Fibroblast of the aortic adventitia (primary cell): Measurements from ENCODE around the gene IGF2R. TPM values are rescaled to one million over a fixed set of nuclear protein-coding genes. Genes with fewer than 3 reads are reported as not detected.
A peak's percentile ranks its signal among the peaks of the same experiment; 100 is the strongest.

Source experiments
- DNase-seq: peaks from one replicate; pipeline ENCODE4 v3.0.0-alpha.2; 2010; ENCODE audit warnings: low read depth
- H3K4me3 ChIP-seq: 2 replicates; pipeline ENCODE4 v1.5.1; 2011; ENCODE audit warnings: low read depth, mild to moderate bottlenecking, control low read depth, low read length, moderate library complexity
- total RNA-seq: library from RNA; depleted of rRNA; stranded (reverse); fragments of >200 nt; gene quantifications from 2 replicates; pipeline ENCODE4 v1.2.3, GENCODE V29; 2012; ENCODE audit warnings: low replicate concordance
- TF ChIP-seq, protein P1 (sequence below): IDR thresholded peaks from 2 replicates; pipeline ENCODE4 v1.5.1; 2011; ENCODE audit warnings: mild to moderate bottlenecking, low read length, control low read depth, inconsistent platforms; ENCODE audit not compliant: insufficient read depth

Gene IGF2R
- total RNA-seq, 1 donor: 112 TPM

DNA sequence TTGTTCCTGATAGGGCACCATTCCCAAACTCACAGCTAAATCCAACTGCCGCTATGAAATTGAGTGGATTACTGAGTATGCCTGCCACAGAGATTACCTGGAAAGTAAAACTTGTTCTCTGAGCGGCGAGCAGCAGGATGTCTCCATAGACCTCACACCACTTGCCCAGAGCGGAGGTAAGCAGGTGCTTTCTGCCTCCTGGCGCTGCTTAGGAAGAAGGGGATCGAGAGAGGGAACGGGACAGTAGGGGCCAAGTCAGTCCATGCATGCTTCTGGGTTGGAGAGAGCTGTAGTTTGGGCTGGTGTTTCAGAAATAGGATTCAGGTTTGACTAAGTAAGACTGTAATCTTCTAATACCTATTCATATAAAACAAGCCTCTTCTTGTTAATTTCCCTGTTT is 63.7 kb downstream of the IGF2R start:
- TF ChIP-seq, protein P1, sequence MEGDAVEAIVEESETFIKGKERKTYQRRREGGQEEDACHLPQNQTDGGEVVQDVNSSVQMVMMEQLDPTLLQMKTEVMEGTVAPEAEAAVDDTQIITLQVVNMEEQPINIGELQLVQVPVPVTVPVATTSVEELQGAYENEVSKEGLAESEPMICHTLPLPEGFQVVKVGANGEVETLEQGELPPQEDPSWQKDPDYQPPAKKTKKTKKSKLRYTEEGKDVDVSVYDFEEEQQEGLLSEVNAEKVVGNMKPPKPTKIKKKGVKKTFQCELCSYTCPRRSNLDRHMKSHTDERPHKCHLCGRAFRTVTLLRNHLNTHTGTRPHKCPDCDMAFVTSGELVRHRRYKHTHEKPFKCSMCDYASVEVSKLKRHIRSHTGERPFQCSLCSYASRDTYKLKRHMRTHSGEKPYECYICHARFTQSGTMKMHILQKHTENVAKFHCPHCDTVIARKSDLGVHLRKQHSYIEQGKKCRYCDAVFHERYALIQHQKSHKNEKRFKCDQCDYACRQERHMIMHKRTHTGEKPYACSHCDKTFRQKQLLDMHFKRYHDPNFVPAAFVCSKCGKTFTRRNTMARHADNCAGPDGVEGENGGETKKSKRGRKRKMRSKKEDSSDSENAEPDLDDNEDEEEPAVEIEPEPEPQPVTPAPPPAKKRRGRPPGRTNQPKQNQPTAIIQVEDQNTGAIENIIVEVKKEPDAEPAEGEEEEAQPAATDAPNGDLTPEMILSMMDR: no peak
- no peak overlapping the region for H3K4me3 ChIP-seq

DNA sequence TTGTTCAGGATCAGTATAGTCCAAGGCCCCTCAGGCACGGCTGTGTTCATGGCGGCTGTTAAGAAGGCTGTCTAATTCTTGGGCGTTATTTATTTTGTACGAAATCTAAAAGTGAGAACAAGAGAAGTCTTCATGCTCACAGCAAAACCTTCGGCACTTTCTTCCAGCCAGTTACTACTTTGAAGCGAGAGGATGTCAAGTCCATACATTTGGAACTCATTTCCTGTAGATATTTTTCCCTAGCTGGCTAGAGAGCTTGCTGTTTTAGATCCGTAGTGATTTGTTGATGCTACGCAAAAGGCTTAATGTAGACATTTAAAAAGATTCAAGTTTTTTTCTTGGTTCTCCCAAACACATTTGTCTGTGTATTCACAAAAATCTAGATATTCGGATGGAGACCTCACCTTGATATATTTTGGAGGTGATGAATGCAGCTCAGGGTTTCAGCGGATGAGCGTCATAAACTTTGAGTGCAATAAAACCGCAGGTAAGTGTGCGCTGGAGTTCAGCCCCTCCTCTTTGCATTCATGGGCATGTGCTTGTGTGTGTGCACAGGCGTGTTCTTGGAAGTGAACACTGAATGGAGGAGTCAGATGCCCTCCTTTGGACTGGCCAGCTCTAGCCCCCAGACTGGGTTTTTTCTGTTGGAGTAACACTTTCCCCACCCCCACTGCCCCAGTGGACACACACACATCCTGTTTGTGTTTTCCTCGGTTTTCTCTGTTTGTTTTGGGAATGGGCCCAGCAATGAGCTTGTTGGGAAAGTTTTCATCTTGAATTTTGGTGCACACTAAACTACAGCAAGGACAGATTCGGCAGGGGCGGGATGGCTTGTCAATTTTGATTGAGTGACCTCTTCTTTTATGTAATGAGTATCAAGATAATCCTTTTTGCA is 65.4 kb downstream of the IGF2R start:
- TF ChIP-seq, protein P1: no peak
- DNase-seq: no peak

More for the DNA sequence above, 63.7 kb downstream of the IGF2R start:
- DNase-seq: no peak

DNA sequence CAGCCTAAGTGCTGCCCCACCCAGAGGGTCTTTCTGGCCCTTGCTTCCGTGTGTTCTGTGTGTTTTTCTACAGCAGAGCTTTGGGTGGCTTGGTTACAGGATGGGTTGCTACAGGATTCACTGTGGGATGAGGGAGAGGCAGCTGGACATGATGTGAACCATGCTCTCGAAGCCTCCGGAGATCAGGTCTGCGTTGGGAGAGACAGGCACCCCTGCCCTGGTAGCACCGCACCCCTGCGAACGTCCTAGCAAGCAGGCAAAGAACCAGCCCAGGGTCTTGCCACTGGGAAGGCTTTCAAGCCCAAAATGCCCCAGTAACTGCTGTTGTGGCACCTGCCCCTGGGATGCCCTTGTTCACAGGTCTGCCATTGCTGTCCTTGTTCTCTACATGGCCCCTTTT is 66.4 kb downstream of the IGF2R start:
- DNase-seq: no peak
- no peak overlapping the region for H3K4me3 ChIP-seq
- TF ChIP-seq, protein P1: no peak

More for the DNA sequence above, 65.4 kb downstream of the IGF2R start:
- H3K4me3 ChIP-seq: no peak overlapping the region

DNA sequence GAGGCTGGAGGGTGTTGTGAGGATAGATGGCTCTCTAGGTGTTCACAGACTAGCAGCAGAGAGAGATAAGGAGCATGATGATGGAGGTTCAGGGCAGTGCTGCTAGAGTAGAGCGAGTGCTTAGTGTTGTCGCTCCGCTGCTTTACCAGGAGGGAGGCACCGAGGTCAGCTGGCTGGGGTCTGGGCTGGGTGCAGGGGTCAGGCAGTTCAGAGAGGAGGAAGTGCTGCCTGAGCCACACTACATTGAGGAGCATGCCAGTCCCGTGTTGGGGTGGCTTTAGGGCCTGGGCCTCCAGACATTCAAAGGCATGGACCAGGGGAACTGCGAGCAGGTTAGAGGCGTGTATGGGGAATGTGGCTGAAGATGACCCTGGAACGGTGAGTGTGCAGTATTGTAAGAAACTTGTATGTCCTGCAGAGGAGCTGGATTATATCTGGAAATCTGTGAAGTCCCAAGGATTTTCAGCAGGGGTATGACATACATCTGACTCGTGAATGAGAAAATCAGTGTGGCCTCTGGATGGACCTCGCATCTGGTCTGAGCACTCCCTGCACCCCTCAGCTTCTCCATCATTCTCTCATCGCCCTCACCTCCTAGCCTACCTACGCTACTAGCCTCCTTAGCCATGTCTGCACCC is 66.9 kb downstream of the IGF2R start:
- TF ChIP-seq, protein P1: no peak
- peak; percentile 5 for DNase-seq
- H3K4me3 ChIP-seq: no peak overlapping the region

DNA sequence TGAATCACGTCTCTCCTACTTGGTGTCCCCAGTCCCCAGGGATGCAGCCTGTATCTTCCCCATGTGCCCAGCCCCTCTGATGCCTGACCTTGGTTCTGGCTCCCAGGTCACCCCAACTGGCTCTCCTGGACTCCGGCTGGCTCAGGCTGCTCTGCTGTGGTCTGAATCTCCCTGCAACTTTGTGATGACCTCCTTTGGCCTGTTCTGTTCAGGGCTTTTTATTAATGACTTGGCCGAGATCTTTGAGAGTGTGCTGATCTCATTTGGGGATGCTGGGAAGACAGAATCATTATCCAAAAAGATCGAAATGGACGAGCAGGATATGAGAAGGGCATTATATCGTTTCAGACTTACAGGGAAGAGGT is 67.4 kb downstream of the IGF2R start:
- no peak overlapping the region for H3K4me3 ChIP-seq
- no peak for DNase-seq
- TF ChIP-seq, protein P1: no peak

DNA sequence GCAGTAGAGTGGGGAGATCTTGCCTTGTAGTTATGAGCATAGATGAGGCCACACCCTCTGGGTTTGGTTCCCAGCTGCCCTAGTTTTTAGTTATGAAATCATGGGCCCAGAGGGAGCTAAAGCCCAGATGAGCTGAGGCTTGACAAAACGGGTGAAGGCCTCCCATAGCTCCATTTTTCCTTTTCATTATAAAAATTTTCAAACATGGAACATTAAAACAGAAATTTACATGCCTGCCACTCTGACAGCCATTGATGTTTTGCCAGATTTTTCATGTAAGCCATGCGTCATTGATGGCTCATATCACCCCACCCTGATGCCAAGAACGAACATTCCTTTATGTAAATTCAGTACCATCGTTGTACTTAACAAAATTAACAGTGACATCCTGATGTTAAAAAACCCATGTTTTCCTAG is 67.9 kb downstream of the IGF2R start:
- H3K4me3 ChIP-seq: no peak overlapping the region
- TF ChIP-seq, protein P1: no peak
- peak; percentile 95 for DNase-seq
